HEK293 (cell line): ENCODE measurements around the gene ZNF768.

Source experiments
- CTCF ChIA-PET: fragments of 350-600 bp; formaldehyde crosslinking; extraction: SDS; loops from one replicate; lab custom pipeline; 2021; ENCODE audit warnings: antibody characterized with exemption; lab: Yijun Ruan, JAX
- POLR2A ChIA-PET: fragments of 300-600 bp; formaldehyde crosslinking; extraction: SDS; loops from one replicate; lab custom pipeline; 2020; ENCODE audit warnings: antibody characterized with exemption, inconsistent platforms; lab: Yijun Ruan, JAX
- H3K27ac ChIP-seq: fragments of 200-500 bp; sonication (Bioruptor generic); 2 replicates; pipeline ENCODE4 v1.5.1; 2014; ENCODE audit warnings: low read depth, low read length, control low read depth, inconsistent platforms; ENCODE audit errors: extremely low read depth
- H3K36me3 ChIP-seq, 2 experiments: fragments of 200-500 bp in 1 of 2; sonication (Bioruptor generic) in 1 of 2; 1 replicate in 1 of 2; 2 replicates in 1 of 2; pipeline ENCODE4 v1.5.1; 2014 to 2017; ENCODE audit warnings: inconsistent platforms in 2 of 2, low read length in 2 of 2; ENCODE audit not compliant: control insufficient read depth in 2 of 2, insufficient read depth in 1 of 2
- H3K4me1 ChIP-seq: fragments of 200-500 bp; sonication (Bioruptor generic); 2 replicates; pipeline ENCODE4 v1.5.1; 2014; ENCODE audit warnings: mild to moderate bottlenecking, low read length, inconsistent platforms; ENCODE audit not compliant: control insufficient read depth, insufficient read depth
- H3K4me3 ChIP-seq: 2 replicates; pipeline ENCODE4 v1.5.1; 2011; ENCODE audit warnings: low read depth, mild to moderate bottlenecking, control low read depth, low read length, moderate library complexity
- H3K9me3 ChIP-seq: fragments of 200-500 bp; sonication (Bioruptor generic); 2 replicates; pipeline ENCODE4 v1.5.1; 2014; ENCODE audit warnings: low read depth, low read length, inconsistent platforms; ENCODE audit not compliant: control insufficient read depth, insufficient read depth
- IKZF3 ChIP-seq: fragments of 450-650 bp; IDR thresholded peaks from 2 replicates; pipeline ENCODE4 v1.5.0; 2018; ENCODE audit warnings: missing biosample characterization, mild to moderate bottlenecking, missing genetic modification characterization, moderate library complexity
- KLF1 ChIP-seq: fragments of 450-650 bp; formaldehyde crosslinking; IDR thresholded peaks from 2 replicates; pipeline ENCODE4 v1.5.1; 2016; ENCODE audit warnings: missing biosample characterization, missing genetic modification characterization
- MZF1 ChIP-seq: fragments of 450-650 bp; formaldehyde crosslinking; IDR thresholded peaks from 2 replicates; pipeline ENCODE4 v1.5.1; 2017; ENCODE audit warnings: missing biosample characterization, missing genetic modification characterization, borderline replicate concordance
- OSR2 ChIP-seq: fragments of 450-650 bp; formaldehyde crosslinking; IDR thresholded peaks from 2 replicates; pipeline ENCODE4 v1.5.1; 2016; ENCODE audit warnings: missing biosample characterization, missing genetic modification characterization
- OVOL3 ChIP-seq: fragments of 450-650 bp; formaldehyde crosslinking; IDR thresholded peaks from 2 replicates; pipeline ENCODE4 v1.5.1; 2016; ENCODE audit warnings: missing biosample characterization, missing genetic modification characterization
- PATZ1 ChIP-seq: fragments of 450-650 bp; formaldehyde crosslinking; IDR thresholded peaks from 2 replicates; pipeline ENCODE4 v1.5.1; 2016; ENCODE audit warnings: missing biosample characterization, missing genetic modification characterization
- PRDM1 ChIP-seq: fragments of 450-650 bp; formaldehyde crosslinking; IDR thresholded peaks from 2 replicates; pipeline ENCODE4; 2016; ENCODE audit warnings: missing biosample characterization, missing genetic modification characterization
- REST ChIP-seq: fragments of 450-650 bp; formaldehyde crosslinking; IDR thresholded peaks from 2 replicates; pipeline ENCODE4 v1.5.1; 2016; ENCODE audit warnings: missing biosample characterization, missing genetic modification characterization
- SCRT1 ChIP-seq: fragments of 450-650 bp; formaldehyde crosslinking; IDR thresholded peaks from 2 replicates; pipeline ENCODE4 v1.5.1; 2016; ENCODE audit warnings: missing biosample characterization, missing genetic modification characterization, borderline replicate concordance
- SCRT2 ChIP-seq: fragments of 450-650 bp; formaldehyde crosslinking; IDR thresholded peaks from 2 replicates; pipeline ENCODE4 v1.5.1; 2016; ENCODE audit warnings: missing biosample characterization, missing genetic modification characterization
- TRIM28 ChIP-seq: IDR thresholded peaks from 2 replicates; pipeline ENCODE4 v1.6.1; 2011; ENCODE audit warnings: low read length, control low read depth, borderline replicate concordance
- ZBTB17 ChIP-seq: fragments of 450-650 bp; formaldehyde crosslinking; IDR thresholded peaks from 2 replicates; pipeline ENCODE4 v1.5.1; 2016; ENCODE audit warnings: missing biosample characterization, missing genetic modification characterization
- ZBTB20 ChIP-seq: fragments of 450-650 bp; formaldehyde crosslinking; IDR thresholded peaks from 2 replicates; pipeline ENCODE4 v1.5.1; 2016; ENCODE audit warnings: missing biosample characterization, missing genetic modification characterization
- ZBTB21 ChIP-seq: fragments of 450-650 bp; formaldehyde crosslinking; IDR thresholded peaks from 2 replicates; pipeline ENCODE4 v1.5.1; 2017; ENCODE audit warnings: missing biosample characterization, missing genetic modification characterization
- ZNF140 ChIP-seq: fragments of 450-650 bp; formaldehyde crosslinking; IDR thresholded peaks from 2 replicates; pipeline ENCODE4 v1.5.1; 2016; ENCODE audit warnings: missing biosample characterization, missing genetic modification characterization
- ZNF211 ChIP-seq: fragments of 450-650 bp; formaldehyde crosslinking; IDR thresholded peaks from 2 replicates; pipeline ENCODE4 v1.5.1; 2016; ENCODE audit warnings: low read depth, missing biosample characterization, missing genetic modification characterization
- ZNF221 ChIP-seq: fragments of 450-650 bp; formaldehyde crosslinking; IDR thresholded peaks from 2 replicates; pipeline ENCODE4 v1.5.1; 2017; ENCODE audit warnings: missing biosample characterization, missing genetic modification characterization, borderline replicate concordance
- ZNF266 ChIP-seq: fragments of 450-650 bp; formaldehyde crosslinking; IDR thresholded peaks from 2 replicates; pipeline ENCODE4 v1.5.1; 2016; ENCODE audit warnings: missing biosample characterization, missing genetic modification characterization, low read depth
- ZNF433 ChIP-seq: fragments of 450-650 bp; formaldehyde crosslinking; IDR thresholded peaks from 2 replicates; pipeline ENCODE4 v1.5.1; 2016; ENCODE audit warnings: missing biosample characterization, missing genetic modification characterization, low read depth
- ZNF473 ChIP-seq: fragments of 450-650 bp; formaldehyde crosslinking; IDR thresholded peaks from 2 replicates; pipeline ENCODE4 v1.5.1; 2017; ENCODE audit warnings: missing biosample characterization, missing genetic modification characterization
- ZNF544 ChIP-seq: fragments of 450-650 bp; formaldehyde crosslinking; IDR thresholded peaks from 2 replicates; pipeline ENCODE4 v1.5.0; 2017; ENCODE audit warnings: missing biosample characterization, missing genetic modification characterization
- ZNF837 ChIP-seq: fragments of 450-650 bp; formaldehyde crosslinking; IDR thresholded peaks from 2 replicates; pipeline ENCODE4 v1.5.1; 2016; ENCODE audit warnings: missing biosample characterization, missing genetic modification characterization

ZNF768 gene

GRCh38 chr16:30570636-30571444, 44.5 kb upstream of the ZNF768 start (continued):
- TF ChIP-seq REST (tag by site-specific recombination) (peak; percentile 98), ZNF266 (tag by site-specific recombination) (peak; percentile 99), ZNF221 (tag by site-specific recombination) (peak; percentile 93; the same call in 1 of the 2 replicates), ZNF433 (tag by site-specific recombination) (peak; percentile 100), TRIM28 (no peak), ZNF140 (tag by site-specific recombination) (peak; percentile 99), ZBTB21 (tag by site-specific recombination) (peak; percentile 91), OSR2 (peak; percentile 15; the same call in 1 of the 2 replicates), MZF1 (peak; percentile 94; the same call in 1 of the 2 replicates), ZNF473 (tag by site-specific recombination) (no peak), ZNF211 (no peak), ZNF837 (tag by site-specific recombination) (no peak), OVOL3 (tag by site-specific recombination) (peak; percentile 91; the same call in 1 of the 2 replicates)

- Histone ChIP-seq H3K27ac (no peak overlapping the region), H3K4me1 (peaks cover 3% of the 10 kb centered on the region; the same call in 1 of the 2 replicates), H3K36me3 (no peaks in the 10 kb centered on the region), H3K4me3 (no peak overlapping the region), H3K9me3 (no peaks in the 10 kb centered on the region)
- ChIA-PET POLR2A (interaction anchor here (0.9 to 2.8 kb wide), 8 partner anchors 10 to 153 kb away, joined by 4 to 69 read pairs (median 12); partner anchors contain the start of genes DCTPP1, ZNF689, ZNF747 and ZNF764), CTCF (interaction anchor here (1.2 kb wide), 1 partner anchor 15 kb away, joined by 3 read pairs; no protein-coding TSS in a partner anchor)
- TF ChIP-seq OSR2 = no peak
- peak; percentile 6; the same call in 1 of the 2 replicates for TF ChIP-seq IKZF3 (tag by site-specific recombination)
Observed at GRCh38 chr16:30569746-30570635, 43.6 kb upstream of the ZNF768 start.

GRCh38 chr16:30569281-30569680, 42.9 kb upstream of the ZNF768 start:
- no peaks in the 10 kb centered on the region for H3K9me3 ChIP-seq
- no peak overlapping the region for H3K4me3 ChIP-seq
- ChIA-PET POLR2A (interaction anchor here (1.2 kb wide), 1 partner anchor 34 kb away, joined by 4 read pairs; the partner anchor contains the start of gene ZNF747), CTCF (no interaction called here)
- no peak overlapping the region for H3K27ac ChIP-seq
- TF ChIP-seq ZNF544 = no peak
- TF ChIP-seq OVOL3 (tag by site-specific recombination) = no peak
- 0 out of 2 replicates have a peak, but pooled peaks have one; percentile 15 for TF ChIP-seq ZBTB17 (tag by site-specific recombination)
- peak; percentile 35; the same call in 1 of the 2 replicates for TF ChIP-seq KLF1
- no peak for TF ChIP-seq ZBTB20 (tag by site-specific recombination)
- no peak for TF ChIP-seq PRDM1 (tag by site-specific recombination)
- 0 out of 2 replicates have a peak, but pooled peaks have one; percentile 30 for TF ChIP-seq SCRT2 (tag by site-specific recombination)
- 0 out of 2 replicates have a peak, but pooled peaks have one; percentile 12 for TF ChIP-seq PATZ1
- 0 out of 2 replicates have a peak, but pooled peaks have one; percentile 19 for TF ChIP-seq SCRT1 (tag by site-specific recombination)
- peaks cover 2% of the 10 kb centered on the region; the same call in 1 of the 2 replicates for H3K4me1 ChIP-seq
- H3K36me3 ChIP-seq = no peaks in the 10 kb centered on the region
